Measurements from ENCODE around the gene MRPL28.
"Not testable (repeated sequence)": the region's sequence is repeated elsewhere in the genome, so short reads cannot be mapped to it uniquely, and the experiment has no call there.

The MRPL28 gene

DNA sequence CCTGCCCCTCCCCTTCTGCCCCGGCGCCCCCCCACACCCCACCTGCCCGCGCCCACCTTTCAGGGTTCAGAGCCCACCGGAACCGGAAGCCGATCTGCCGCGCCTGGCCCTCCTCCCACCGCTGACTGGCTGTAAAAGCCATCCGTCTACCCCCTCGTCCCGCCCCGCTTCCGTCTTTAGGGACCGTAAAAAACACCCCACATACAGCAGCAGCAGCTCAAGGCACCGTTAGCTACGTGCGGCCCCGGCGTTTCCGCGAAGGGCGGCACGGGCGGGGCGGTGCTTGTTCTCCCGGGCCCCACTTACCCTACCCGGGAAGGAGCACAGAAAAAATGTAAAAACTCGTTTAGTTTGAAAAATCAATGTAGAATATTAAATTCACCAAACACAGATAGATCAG, at the start of gene MRPL28:
TSS of gene MRPL28 (minus strand) at position 96 of the 400 bp plus-strand sequence. CDS start 320 bp downstream, outside the sequence.
- peak within 1 kb of the TSS; percentile 40 for H3K4me3 ChIP-seq (ENCODE audit: low read length)
- DNase-seq (ENCODE audit: low read depth), result peak; percentile 95
- TF ChIP-seq CTCF (IDR thresholded peaks at IDR 0.05; ENCODE audit: insufficient read depth, low read depth, low read length, missing control alignments), result no peak

DNA sequence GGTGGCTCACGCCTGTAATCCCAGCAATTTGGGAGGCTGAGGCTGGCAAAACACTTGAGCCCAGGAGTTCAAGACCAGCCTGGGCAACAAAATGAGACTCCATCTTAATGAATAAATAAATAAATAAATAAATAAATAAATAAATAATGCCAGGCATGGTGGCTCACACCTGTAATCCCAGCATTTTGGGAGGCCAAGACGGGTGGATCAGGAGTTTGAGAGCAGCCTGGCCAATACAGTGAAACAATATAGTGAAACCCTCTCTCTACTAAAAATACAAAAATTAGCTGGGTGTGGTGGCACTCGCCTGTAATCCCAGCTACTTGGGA, 44.8 kb upstream of the MRPL28 start:
- not testable (repeated sequence) for DNase-seq (ENCODE audit: low read depth); H3K4me3 ChIP-seq (ENCODE audit: low read length)

DNA sequence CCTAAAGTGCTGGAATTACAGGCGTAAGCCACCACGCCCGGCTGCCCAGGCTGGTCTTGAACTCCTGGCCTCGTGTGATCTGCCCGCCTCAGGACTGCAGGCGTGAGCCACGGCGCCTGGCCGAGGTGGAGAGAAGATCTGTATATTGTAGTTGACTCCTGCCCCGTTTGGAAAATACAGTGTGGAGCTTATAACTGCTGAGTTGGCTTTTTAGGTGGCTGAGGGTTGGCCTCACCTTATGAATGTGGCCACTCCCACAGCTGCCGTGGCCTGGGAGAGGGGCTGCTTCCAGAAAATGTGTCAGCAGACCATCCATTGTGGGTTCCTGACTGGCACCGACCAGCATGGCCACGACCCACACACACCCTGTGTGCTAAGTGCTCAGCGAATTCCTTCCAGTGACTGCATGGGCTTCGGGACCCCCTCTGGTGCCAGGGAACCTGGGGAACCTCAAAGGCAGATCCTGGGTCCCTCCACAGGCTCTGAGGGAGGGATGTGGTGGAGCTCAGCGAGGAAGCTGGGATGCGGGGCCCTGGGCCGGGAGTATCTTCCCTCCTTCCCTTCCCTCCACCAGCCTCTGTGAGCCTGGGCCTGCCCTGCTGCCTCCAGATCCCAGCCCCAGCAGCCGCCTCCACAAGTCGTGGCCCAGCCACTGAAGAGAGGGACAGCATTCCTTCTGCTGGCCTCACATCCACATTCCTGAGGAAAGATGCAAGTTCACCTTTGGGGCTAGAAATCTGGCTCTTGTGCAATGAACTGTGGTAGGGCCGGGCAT, 44.2 kb upstream of the MRPL28 start:
- peak; percentile 87 for DNase-seq (ENCODE audit: low read depth)
- no peak overlapping the region for H3K4me3 ChIP-seq (ENCODE audit: low read length)
- no peak for TF ChIP-seq CTCF (IDR thresholded peaks at IDR 0.05; ENCODE audit: insufficient read depth, low read depth, low read length, missing control alignments)

- no peak for DNase-seq (ENCODE audit: low read depth)
- TF ChIP-seq CTCF (IDR thresholded peaks at IDR 0.05; ENCODE audit: insufficient read depth, low read depth, low read length, missing control alignments), result no peak
- H3K4me3 ChIP-seq (ENCODE audit: low read length), result no peak overlapping the region
These were observed 41.4 kb upstream of the MRPL28 start for GRCh38 chr16:411576-412265.

DNA sequence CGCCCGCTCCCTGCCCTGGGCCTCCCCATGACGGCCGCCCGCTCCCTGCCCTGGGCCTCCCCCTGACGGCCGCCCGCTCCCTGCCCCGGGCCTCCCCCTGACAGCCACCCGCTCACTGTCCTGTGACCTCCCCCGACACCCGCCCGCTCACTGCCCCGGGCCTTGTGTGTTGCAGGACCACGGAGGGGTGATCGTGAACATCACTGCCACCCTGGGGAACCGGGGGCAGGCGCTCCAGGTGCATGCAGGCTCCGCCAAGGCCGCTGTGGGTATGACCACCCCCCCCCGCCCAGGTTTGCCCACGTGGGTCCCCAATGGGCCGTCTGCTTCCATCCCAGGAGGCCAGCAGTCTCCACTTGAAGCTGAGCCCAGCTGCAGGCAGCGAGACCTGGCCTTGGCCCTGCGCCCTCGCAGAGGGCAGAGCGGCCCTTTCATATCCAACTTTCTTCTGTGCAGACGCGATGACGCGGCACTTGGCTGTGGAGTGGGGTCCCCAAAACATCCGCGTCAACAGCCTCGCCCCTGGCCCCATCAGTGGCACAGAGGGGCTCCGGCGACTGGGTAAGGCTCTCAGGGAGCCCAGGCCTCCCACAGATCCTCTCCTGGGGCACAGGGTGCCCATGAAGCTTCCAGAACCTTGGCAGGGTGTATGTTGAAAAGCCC, 40.3 kb upstream of the MRPL28 start:
- no peak for TF ChIP-seq CTCF (IDR thresholded peaks at IDR 0.05; ENCODE audit: insufficient read depth, low read depth, low read length, missing control alignments)
- DNase-seq (ENCODE audit: low read depth), result no peak
- no peak overlapping the region for H3K4me3 ChIP-seq (ENCODE audit: low read length)

DNA sequence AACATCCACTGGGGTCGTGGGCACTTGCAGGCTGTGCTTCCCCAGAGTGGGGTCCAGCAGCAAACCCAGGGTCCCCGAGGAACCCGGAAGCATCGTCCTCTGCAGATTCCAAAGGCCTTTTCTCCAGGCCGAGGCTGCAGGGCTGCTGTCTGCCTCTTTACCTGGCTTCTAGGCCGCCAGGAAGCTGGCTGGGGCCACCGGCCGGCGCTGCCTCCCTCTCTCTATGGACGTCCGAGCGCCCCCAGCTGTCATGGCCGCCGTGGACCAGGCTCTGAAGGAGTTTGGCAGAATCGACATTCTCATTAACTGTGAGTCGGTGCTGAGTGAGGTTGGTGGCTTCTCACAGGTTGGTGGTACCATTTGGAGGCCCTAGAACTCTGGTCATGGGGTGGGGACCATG, 36.9 kb upstream of the MRPL28 start:
- TF ChIP-seq CTCF (IDR thresholded peaks at IDR 0.05; ENCODE audit: insufficient read depth, low read depth, low read length, missing control alignments), result no peak
- no peak for DNase-seq (ENCODE audit: low read depth)
- H3K4me3 ChIP-seq (ENCODE audit: low read length), result no peak overlapping the region

Measured in epithelial cell of esophagus (primary cell).